GM12891 (cell line): ENCODE results near the gene PRKCB.

Source experiments
- DNase-seq: peaks from one replicate; pipeline ENCODE4 v3.0.0; 2011; ENCODE audit warnings: low spot score; ENCODE audit not compliant: insufficient read length
- FAIRE-seq: peaks from 2 replicates; lab custom pipeline; 2011; peaks lifted over from hg19 to GRCh38; lab: Jason Lieb, UNC
- PAX5 ChIP-seq: IDR thresholded peaks from 2 replicates; pipeline ENCODE4 v1.6.1; 2011; ENCODE audit warnings: low read length, moderate library complexity, mild to moderate bottlenecking; ENCODE audit not compliant: insufficient read depth, severe bottlenecking
- POLR2A ChIP-seq: IDR thresholded peaks from 2 replicates; pipeline ENCODE4 v1.6.1; 2011; ENCODE audit warnings: low read depth, low read length, control low read depth
- POLR2AphosphoS5 ChIP-seq: IDR thresholded peaks from 2 replicates; pipeline ENCODE4 v1.6.1; 2011; ENCODE audit warnings: low read depth, low read length, control low read depth
- POU2F2 ChIP-seq: IDR thresholded peaks from 2 replicates; pipeline ENCODE4 v1.6.1; 2011; ENCODE audit warnings: low read depth, mild to moderate bottlenecking, control low read depth, low read length, moderate library complexity
- SPI1 ChIP-seq: IDR thresholded peaks from 2 replicates; pipeline ENCODE4 v1.6.1; 2011; ENCODE audit warnings: low read depth, low read length, control low read depth
- TAF1 ChIP-seq: IDR thresholded peaks from 2 replicates; pipeline ENCODE4 v1.6.1; 2011; ENCODE audit warnings: low read depth, low read length, control low read depth

The PRKCB gene

DNA sequence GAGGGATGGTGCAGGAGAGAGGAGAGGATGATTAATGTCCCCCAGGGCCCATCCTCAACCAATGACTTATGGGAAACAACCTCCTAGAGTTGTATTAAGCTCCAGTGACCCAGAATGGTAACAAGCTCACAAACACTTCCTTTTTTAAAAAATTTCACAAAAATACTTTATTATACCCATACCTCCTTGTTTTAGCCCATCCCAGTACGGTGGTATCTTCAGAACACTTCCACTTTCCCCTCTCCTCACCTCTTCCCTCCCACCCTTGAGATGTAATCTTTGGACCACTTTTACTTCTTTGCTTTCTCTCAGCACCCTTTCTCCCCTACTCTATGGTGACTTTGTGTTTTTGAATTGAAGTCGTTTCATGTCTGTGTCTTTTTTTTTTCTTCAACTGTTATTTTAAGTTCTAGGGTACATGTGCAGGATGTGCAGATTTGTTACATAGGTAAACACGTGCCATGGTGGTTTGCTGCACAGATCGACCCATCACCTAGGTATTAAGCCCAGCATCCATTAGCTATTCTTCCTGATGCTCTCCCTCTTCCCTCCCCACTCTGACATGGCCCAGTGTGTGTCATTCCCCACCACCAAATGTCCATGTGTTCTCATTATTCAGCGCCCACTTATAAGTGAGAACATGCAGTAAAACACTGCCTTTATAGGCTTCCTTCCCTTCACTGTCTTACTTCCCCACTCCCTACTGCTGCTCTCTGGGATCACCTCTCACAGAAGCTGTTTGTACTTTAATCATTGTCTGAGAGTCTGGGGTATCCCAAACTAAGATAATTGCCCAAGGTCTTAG, 124.5 kb downstream of the PRKCB start:
- FAIRE-seq (no peak), DNase-seq (no peak)
- TF ChIP-seq SPI1: 0 out of 2 replicates have a peak, but pooled peaks have one; percentile 4
- TF ChIP-seq PAX5: no peak

DNA sequence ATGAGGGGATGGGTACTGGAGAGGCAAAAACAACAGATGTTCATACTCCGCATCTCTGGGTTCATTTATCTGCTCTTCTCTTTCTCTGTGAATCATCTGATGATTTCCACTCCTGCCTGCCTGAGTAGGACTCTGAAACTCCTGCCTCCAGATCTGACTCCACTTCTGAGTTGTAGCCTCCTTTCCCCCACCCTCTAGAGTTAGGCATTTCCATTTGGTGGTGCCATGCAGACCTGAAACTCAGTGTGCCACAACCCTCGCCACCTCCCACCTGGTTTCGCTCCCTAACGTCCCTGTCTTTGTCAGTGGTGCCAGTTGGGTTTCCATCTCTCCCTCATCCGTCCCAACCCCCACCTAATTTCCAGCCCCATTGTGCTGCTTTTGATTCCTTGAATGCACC, 126.2 kb downstream of the PRKCB start:
- TF ChIP-seq SPI1 (no peak), POLR2A (no peak), POLR2AphosphoS5 (no peak), TAF1 (no peak), POU2F2 (no peak), PAX5 (no peak)
- peak; percentile 5 for FAIRE-seq
- no peak for DNase-seq

DNA sequence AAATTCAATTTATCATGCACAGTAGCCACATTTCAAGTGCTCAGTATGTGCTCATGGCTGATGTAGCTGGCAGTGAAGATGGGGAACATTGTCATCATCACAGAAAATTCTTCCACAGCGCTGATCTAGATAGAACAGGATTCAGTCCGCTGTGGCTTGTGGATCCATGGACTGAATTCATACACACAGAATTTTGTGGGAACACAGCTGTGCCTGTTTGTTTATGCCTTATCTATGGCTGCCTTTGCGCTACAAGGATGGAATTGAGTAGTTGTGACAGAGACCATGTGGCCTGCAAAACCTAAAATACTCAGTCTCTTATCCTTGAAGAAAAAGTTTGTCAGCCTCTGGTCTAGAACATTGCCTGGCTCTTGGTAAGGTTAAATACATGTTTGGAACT, 128.4 kb downstream of the PRKCB start:
- no peak for FAIRE-seq
- DNase-seq: no peak
- TF ChIP-seq TAF1: no peak
- no peak for TF ChIP-seq POLR2AphosphoS5
- TF ChIP-seq SPI1: no peak
- TF ChIP-seq POLR2A: no peak
- TF ChIP-seq POU2F2: no peak
- no peak for TF ChIP-seq PAX5

DNA sequence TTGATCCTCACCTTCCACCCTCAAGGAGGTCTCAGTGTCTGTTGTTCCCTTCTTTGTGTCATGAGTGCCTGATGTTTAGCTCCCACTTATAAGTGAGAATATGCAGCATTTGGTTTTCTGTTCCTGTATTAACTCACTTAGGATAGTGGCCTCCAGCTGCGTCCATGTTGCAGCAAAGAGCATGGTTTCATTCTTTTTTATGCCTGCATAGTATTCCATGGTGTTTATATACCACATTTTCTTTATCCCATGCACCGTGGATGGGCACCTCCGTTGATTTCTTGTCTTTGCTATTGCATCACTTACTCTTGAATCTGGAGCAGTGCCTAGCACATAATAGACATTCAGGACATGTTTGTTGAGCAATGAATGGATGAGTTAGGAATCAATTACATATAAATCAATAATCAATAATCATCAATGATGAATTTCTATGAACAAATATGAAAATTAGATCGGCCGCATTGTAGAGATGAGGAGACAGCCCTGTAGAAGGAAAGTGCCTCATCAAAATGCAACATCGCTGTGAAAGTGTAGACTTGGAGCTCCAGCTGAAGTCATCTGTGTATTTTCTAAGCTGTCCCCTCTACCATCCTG, 129.5 kb downstream of the PRKCB start:
- TF ChIP-seq POLR2AphosphoS5: no peak
- TF ChIP-seq POLR2A: no peak
- TF ChIP-seq SPI1: no peak
- no peak for TF ChIP-seq PAX5
- no peak for TF ChIP-seq POU2F2
- TF ChIP-seq TAF1: no peak
- DNase-seq (no peak), FAIRE-seq (no peak)

DNA sequence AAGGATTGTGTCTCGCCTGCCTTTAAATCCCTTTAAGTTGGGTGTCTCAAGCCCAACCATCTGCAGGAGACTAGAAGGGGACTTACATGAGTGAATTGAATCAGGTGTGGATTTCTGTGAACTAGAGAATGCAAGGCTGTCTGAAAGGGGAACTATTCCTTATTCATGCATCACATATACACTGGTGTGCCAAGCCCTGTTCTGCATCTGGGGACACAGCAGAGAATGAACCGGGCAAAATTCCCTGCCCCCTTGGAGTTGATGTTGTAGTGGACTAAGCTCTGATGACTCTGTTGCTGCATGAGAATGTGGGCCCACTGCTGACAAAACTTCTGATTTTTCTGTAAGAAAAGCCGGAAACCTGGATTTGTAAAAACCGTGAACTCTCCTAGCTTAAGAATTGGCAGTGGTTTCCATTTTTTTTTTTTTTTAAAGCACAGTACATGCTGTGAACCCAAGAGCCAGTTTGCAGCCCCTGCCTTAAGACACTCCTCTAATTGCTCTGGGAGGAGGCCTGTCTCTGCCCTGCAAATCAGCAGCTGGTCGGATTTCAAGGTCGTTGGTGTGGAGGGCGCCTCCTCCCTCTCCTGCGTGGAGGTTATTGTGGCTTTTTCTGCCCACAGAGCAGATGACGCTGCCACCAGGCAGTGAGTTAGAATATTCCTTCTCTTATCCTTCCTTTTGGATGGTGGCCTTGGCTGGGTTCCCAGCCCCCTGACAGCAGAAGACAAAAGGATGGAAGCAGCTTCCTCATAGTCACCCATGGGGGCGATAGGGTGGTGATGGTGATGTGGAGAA, 131.0 kb downstream of the PRKCB start:
- TF ChIP-seq SPI1 (no peak), POLR2AphosphoS5 (no peak), POLR2A (no peak)
- DNase-seq (no peak), FAIRE-seq (no peak)

DNA sequence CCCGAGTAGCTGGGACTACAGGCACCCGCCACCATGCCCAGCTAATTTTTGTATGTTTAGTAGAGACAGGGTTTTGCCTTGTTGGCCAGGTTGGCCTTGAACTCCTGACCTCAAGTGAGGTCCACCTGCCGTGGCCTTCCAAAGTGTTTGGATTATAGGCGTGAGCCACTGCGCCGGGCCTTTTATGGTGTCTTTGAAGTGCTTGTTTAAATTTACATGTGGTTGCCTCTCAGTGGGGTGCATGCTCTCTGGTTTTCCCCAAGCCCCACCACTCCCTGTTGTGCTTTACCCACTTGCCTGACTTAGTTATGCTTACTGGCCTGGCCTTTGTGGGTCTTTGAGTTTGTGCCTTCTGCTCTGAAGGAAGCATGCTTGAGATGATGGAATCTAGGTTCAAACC, 132.0 kb downstream of the PRKCB start:
- FAIRE-seq: peak; percentile 57
- no peak for DNase-seq
- TF ChIP-seq POLR2AphosphoS5: no peak
- no peak for TF ChIP-seq SPI1
- no peak for TF ChIP-seq TAF1
- TF ChIP-seq PAX5: no peak
- no peak for TF ChIP-seq POU2F2

DNA sequence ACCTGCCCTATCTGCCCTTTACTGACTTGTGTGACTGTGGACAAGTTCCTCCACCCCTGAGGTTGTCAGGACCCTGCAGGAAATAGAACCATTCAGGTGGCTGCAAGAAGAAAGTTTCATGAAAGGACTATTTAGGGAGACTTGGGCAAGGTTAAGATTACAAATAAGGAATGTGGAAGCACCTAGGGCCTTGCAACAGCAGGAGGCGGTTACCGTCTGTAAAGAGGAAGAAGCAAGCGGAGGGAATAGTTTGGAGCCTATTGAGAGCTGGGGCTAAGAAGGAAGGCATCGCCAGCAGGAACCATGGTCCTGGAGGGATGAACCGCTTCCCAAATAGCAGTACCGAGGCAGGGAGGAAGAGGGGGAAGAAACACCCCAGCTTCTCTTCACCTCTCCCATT, 132.4 kb downstream of the PRKCB start:
- no peak for DNase-seq
- TF ChIP-seq POLR2A (no peak), TAF1 (no peak), PAX5 (no peak), POLR2AphosphoS5 (no peak)
- FAIRE-seq: no peak

DNA sequence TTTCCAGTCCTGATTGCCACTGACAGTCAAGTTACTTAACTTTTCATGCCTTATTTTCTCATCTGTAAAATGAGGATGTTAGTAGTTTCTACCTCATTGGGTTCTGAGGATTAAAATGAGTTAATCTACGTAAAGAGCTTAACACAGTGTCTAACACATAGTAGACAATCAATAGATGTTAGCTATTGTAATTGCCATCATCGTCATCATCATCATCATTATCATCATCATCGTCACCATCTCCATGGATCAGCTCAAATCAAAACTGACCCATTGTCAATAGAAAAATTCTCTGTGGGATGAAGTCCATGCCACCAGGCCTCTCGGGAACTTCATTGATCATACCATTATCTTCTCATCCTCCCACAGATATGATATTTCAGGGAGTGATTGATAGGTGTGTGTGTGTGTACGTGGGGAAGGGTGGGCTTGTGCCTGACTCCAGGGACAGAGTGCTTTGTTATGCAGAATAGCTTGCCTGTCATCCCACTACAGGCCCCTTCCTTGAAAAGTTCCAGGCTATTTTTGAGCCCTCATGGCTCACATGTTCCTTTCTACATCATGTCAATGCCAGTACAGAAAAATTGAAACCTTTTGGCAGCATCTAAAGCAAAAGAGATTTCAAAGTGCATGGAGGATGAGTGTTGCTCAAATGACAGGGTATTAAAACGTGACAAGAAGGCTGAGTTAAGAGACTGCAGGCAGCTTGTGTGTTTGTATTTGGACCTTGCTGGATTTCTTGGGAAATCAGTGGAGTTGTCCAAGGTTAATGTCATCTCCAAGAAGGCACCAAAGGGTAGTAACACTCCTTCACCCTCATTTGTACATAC, 133.9 kb downstream of the PRKCB start:
- peak; percentile 35 for FAIRE-seq
- no peak for DNase-seq
- no peak for TF ChIP-seq TAF1
- TF ChIP-seq PAX5: no peak
- TF ChIP-seq POLR2AphosphoS5: no peak
- TF ChIP-seq SPI1: no peak
- TF ChIP-seq POLR2A: no peak
- no peak for TF ChIP-seq POU2F2

DNA sequence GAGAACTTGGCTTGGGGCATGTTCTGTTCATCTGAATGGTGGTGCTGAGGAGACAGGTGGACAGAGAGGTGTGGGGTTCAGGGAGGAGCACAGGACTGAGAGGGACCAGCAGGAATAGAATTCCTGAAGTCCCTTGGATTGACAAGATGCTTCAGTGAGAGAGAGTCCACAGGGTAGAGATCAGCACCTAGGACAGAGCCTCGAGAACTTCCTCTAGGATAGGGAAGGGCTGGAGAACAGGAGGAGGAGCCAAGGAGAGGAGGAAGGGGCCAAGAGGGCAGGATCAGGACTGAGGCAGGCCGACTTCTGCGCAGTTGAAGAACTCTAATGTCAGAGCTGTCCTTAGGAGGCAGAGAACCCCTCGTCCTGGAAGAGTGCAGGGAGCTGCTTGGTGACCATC, 138.4 kb downstream of the PRKCB start:
- TF ChIP-seq TAF1: no peak
- no peak for TF ChIP-seq POLR2AphosphoS5
- no peak for TF ChIP-seq SPI1
- no peak for TF ChIP-seq PAX5
- no peak for TF ChIP-seq POLR2A
- TF ChIP-seq POU2F2: no peak
- FAIRE-seq (no peak), DNase-seq (no peak)
